ENCODE measurements around the gene RAB38.

Gene RAB38

GRCh38 chr11:88174709-88175568 is at the start of gene RAB38:
TSS of gene RAB38 (minus strand) at chr11:88175443. CDS start at chr11:88175384, 59 bp downstream.
- peak; percentile 29 for DNase-seq

GRCh38 chr11:88213406-88213805 is 38.2 kb upstream of the RAB38 start:
- DNase-seq: no peak

DNA sequence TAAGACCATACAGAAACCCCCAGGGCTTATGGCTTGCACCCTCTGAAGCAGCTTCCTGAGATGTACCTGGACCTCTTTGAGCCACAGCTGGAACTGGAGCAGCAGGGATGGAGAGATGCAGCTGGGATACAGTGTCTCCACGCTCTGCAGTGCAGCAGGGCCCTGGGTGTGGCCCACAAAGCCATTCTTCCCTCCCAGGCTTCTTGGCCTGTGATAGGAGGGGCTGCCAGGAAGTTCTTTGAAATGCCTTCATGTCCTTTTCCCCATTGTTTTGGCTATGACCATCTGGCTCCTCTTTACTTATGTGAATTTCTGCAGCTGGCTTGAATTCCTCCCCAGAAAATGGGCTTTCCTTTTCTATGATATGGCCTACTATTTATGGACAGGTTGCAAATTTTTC is 37.1 kb upstream of the RAB38 start:
- no peak for DNase-seq

- no peak for DNase-seq
These were observed 33.5 kb upstream of the RAB38 start for GRCh38 chr11:88208745-88209144.

- no peak for DNase-seq
These were observed 31.5 kb upstream of the RAB38 start for GRCh38 chr11:88206751-88207150.

GRCh38 chr11:88204353-88204752 is 29.1 kb upstream of the RAB38 start:
- no peak for DNase-seq

- no peak for DNase-seq
These were observed 28.4 kb upstream of the RAB38 start for GRCh38 chr11:88203604-88204003.

DNA sequence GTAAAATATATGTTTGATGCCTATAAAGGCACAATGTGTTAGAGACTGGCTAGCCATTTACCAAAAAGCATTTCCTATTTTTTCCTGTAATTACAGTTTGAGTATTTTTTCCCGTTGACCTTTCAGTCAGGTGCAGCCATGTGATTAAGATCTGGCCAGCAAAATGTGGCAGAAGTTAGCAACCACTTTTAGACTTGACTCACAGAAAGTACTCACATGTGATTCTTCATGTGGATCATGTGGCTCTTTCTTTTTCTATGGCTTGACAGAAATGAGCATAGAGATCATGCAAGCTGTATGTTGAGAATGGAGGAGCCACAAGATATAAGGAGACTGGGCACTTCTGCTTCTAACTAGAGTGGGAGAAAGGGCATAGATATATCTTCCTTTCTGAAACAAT is 27.3 kb upstream of the RAB38 start:
- no peak for DNase-seq

DNA sequence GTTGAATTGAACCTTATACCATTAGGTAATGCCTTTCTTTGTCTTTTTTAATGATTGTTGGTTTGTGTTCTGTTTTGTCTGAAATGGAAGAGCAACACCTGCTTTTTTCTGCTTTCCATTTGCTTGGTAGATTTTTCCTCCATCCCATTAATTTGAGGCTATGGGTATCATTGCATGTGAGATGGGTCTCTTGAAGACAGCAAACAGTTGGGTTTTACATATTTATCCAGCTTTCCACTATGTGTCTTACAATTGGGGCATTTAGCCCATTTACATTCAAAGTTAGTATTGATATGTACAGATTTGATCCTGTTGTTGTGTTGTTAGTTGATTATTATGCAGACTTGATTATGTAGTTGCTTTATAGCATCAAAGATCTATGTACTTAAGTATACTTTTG is 21.1 kb upstream of the RAB38 start:
- no peak for DNase-seq

- no peak for DNase-seq
These were observed 20.7 kb upstream of the RAB38 start for GRCh38 chr11:88195908-88196307.

- no peak for DNase-seq
These were observed 19.7 kb upstream of the RAB38 start for GRCh38 chr11:88194990-88195389.

GRCh38 chr11:88193278-88193677 is 18.0 kb upstream of the RAB38 start:
- DNase-seq: no peak

- DNase-seq: no peak
These were observed 13.7 kb upstream of the RAB38 start for GRCh38 chr11:88188932-88189253.

GRCh38 chr11:88188251-88188931 is 13.1 kb upstream of the RAB38 start:
- DNase-seq: no peak

DNA sequence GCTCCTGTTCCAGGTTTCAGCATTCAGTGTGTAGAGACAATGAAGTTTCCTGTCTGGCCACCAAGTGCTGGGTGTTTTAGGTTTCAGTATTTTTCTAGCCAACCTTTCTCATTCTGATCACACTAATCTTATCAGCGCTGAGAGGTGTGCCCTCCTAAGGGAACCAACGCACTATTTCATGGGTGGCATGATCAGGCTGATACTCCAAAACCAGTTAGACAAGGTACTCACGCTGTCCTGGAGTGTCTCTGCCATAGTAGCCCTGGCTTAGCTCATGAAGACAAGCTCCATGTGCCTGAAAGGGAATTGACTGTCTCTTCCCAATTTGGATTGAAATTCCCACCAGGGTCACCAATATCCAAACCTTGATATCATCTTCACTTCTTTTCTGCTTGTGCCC is 8.0 kb upstream of the RAB38 start:
- DNase-seq: no peak

- DNase-seq: no peak
These were observed 6.5 kb upstream of the RAB38 start for GRCh38 chr11:88181776-88182175.

DNA sequence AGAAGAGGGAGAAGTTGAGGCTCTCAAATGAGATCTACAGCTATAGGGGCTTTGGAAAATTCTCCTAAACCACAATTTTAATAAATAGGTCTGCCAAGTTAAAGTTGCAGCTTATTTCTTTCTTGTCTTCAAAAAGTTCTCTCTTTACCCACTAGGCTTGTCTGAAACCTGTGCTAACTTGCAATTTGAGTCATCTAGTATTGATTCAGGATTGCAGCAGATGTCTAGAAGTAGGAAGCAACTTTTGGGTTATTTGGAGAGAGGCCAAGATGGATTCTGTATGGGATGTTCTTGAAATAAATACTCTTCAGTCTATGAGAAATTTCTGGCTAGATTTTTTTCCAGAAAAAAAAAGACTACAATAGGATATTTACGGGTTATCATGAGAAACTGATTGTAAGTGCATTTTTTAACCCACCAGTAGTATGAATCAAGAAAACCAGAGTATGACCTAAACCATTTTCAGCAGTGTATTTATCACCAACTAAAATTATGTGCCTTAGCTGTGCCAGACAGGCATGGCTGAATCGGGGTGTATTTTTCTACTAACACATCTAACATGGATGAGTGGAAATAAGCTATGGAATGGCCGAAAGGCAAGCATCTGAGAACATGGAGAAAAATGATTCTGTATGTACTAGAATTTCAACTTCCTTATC is 4.9 kb upstream of the RAB38 start:
- no peak for DNase-seq

GRCh38 chr11:88179141-88179540 is 3.9 kb upstream of the RAB38 start:
- DNase-seq: no peak

- DNase-seq: no peak
These were observed 2.9 kb upstream of the RAB38 start for GRCh38 chr11:88178191-88178590.

GRCh38 chr11:88175569-88176075 is 379 bp upstream of the RAB38 start:
- no peak for DNase-seq

DNA sequence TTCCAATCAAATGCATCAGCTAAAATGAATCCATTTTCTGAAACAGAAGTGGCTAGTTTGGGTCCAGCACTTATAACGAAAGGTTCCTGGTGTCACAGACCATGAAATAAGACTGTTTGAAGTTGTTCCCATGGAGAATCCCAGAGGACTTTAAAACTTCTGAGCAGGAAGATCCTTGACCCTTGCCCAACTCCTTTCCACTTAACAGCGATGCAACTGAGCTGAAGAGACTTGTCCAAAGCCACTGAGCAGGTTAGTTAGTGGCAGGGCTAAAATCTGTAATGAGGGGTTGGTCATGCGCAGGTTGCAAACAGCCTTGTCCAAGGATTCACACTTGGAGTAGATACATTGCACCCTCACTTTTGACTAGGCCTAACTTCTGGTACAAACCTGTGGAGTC is 1.3 kb downstream of the RAB38 start:
- DNase-seq: no peak

GRCh38 chr11:88171982-88172381 is 3.3 kb downstream of the RAB38 start:
- no peak for DNase-seq

DNA sequence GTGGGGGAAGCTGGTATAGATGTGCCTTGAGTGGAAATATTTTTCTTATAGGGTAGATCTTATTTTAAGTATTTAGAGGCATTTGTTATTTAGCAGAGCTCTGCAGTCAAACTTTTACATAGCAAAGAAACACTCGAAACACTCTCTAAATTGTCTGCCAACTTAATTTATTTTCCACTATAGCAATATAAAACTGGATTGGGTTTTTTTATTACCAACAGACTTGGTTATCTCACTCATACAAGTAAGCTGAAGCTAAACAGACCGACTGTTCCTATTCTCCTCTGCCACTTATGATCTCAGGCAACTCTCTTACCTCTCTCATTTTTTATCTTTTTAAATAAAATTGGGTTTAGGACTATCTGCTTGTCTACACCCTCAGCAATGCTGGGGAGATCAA is 4.6 kb downstream of the RAB38 start:
- DNase-seq: no peak

DNA sequence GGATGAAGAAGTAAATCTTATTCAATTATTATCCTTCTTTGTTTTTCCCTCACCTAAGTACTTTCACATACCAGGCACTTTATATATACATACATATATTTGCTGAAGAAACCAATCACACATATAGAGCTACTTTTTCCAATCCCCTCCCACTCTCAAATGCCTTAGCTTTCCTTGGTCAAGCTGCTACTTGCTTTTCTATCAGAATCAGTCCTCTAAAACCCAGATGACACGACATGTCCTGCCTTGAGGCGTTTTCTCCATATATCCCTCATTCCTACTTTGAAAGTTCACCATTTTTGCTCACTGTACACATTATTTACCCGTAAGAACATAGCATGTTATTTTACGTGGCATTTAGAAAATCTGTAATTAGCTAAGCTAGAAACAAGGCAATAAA is 5.4 kb downstream of the RAB38 start:
- DNase-seq: no peak

Data from activated naive CD4-positive, alpha-beta T cell treated with anti-CD3 and anti-CD28 coated beads, Interleukin-2, amount 50 U/mL, for 16 hours (primary cell).